Muscle of arm (tissue), 12 donors: ENCODE results near the gene MUC4. TPM values are rescaled to one million over a fixed set of nuclear protein-coding genes. Genes with fewer than 3 reads are reported as not detected.
"Not testable (repeated sequence)": the region's sequence is repeated elsewhere in the genome, so short reads cannot be mapped to it uniquely, and the experiment has no call there.

Experiments used
- DNase-seq: peaks from one replicate; pipeline ENCODE4 v3.0.0-alpha.2; 2013
- polyA plus RNA-seq, 12 donors: library from polyadenylated mRNA; unstranded; fragments of 120-200 nt; gene quantifications; one replicate each; pipeline ENCODE4 v1.2.1, GENCODE V29; 2013; ENCODE audit not compliant: insufficient read length in 12 of 12

The MUC4 gene
- polyA plus RNA-seq, 12 donors = 0.29 to 3.2 (median 0.82) TPM; not detected in 1

- DNase-seq = no peak
Measured at GRCh38 chr3:195839260-195840010, 27.7 kb upstream of the MUC4 start.

DNA sequence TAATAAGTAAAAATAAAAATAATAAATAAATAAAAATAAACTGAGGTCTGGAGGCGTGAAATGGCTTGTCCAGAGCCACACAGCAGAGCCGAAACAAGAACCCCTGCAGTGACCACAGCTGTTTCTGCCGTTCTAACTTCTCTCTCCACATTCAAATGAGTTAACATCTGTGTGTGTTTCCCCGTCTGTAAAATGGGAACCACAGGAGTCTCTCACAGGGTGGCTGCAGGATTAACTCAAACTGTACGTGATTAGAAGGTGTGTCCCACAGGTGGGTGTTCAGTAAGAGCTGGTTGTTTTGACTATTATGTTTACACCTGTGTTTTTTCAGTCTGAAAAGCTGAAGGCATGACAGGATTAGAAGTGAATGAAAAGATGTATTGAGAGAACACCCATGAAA, 27.0 kb upstream of the MUC4 start:
- DNase-seq = no peak

DNA sequence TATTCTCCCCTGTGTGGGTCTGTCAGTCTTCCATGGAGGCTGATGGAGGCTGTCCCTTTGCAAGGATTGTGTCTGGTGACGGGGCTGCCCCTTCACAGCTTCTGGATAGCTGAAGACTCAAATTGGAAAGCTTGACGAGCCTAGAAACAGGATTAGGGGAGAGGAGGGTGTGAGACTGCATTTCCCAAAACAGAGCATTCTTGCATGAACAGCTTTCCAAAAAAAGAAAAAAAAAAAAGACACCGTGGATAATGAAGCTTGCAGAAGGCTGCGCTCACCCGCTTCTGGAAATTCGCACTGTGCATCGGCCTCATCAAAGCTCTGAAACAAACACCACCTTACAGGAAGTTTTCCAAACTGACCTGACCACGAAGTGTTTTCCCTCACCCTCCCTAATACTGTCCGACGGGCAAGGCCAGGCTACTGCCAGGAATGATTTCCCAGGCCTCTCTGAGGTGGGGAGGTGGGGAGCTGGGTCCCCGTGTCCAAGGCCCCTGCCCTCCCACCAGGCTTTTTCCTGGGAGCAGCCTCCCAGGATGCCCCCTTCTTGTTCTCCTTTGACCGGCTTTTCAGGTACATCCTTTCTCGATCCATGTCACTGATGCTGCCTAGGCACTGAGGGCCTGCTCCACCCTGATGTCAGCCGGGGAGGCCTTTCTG, 24.9 kb upstream of the MUC4 start:
- DNase-seq = no peak

DNA sequence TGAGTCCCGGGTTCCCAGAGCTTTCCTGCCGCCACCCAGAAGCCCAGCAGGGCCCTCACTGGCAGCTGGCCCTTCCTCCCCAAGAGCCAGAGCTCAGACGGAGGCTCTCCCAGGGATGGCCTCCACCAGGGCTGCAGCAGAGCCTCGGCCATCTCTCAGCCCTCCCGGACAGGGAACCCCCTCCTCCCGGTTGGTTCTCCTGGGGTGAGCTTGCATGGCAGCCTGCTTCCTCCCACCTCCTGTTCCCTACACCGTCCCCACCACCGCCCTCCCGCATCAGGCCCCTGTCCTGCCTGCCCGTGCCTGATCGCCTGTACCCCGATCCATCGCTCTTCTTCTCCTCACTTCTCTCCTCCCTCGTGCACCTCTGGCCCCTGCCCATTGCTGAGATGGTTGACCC, 24.1 kb upstream of the MUC4 start:
- DNase-seq = no peak

GRCh38 chr3:195834675-195835583, 23.2 kb upstream of the MUC4 start:
- DNase-seq = no peak

DNA sequence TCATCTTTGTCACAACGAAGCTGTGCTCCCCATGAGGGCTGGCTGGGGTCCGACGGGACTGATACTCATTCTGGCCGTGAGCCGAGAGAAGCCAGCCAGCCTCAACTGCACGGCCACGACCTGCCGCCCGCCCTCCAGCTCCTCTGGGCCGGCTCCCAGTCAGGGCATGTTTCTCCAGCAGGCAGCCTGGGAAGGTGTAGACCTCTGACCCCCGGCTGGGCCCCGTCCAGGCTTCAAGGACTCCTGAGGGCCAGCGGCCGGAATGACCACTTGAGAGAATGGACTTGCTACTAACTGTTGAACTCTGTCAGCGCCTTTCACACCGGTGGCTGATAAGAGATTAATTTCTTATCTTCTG, 18.1 kb upstream of the MUC4 start:
- DNase-seq = no peak

- no peak for DNase-seq
Measured at GRCh38 chr3:195828762-195829161, 17.0 kb upstream of the MUC4 start.

DNA sequence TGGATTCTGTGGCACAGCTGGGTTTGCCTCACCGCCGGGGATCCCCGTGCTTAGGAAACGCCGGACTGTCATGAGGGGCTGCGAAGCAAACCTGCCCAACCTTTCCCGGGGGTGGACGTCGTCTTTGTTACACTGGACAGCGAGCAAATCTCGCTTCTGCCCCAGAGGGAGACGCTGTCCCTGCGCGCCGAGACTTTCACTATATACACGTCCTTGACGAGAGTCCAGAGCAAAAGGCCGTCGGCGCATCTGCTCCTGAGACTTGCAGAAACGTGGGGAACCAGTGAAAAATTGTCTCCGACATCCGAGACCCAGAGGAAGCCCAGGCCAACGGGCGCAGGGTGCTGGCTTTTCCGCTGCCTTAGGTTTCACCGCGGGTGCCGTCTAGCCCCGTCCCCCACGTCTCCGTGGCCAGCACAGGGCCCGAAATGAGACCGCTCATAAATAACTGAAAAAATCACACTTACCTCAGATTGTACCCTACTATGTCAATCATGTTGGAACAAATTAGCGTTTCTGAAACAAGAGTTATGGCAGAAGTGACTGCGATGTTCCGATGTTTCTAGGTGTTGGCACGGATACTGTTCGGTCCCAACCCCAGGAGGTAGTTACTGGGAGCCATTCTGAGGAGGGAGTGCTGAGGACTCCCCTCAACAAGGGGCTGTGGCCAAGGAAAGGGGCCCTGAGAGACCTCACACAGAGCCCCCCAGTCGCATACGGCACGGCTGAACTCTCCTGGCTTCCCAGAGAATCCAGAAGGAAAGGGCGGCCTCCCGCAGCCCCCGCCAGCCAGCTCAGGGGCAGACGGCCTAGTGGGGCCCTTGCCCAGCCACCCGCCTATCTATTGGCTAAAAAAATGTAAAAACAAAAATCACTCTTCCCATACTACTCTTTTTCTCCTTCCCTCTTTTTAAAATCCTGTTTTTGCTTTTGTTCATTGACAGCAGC, 14.4 kb upstream of the MUC4 start:
- no peak for DNase-seq

DNA sequence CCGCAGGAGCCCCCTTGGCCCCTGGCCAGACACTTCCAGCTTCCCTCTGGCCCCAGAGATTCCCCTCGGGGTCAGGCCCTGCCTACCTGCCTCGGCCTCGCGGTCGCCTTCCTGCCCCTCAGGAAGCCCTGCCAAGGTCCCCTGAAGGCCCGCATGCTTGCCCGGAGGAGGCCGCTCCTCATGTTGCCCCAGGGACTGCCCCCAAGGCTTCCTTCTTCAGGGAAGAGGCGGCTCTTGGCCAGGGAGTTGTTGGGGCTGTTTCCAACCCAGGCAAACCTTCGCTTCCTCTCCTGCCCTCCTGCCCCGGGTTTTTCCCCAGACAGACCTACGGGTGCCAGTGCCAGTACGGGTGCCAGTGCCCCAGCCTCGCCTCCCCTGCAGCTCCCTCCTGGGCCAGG, 13.5 kb upstream of the MUC4 start:
- no peak for DNase-seq

DNA sequence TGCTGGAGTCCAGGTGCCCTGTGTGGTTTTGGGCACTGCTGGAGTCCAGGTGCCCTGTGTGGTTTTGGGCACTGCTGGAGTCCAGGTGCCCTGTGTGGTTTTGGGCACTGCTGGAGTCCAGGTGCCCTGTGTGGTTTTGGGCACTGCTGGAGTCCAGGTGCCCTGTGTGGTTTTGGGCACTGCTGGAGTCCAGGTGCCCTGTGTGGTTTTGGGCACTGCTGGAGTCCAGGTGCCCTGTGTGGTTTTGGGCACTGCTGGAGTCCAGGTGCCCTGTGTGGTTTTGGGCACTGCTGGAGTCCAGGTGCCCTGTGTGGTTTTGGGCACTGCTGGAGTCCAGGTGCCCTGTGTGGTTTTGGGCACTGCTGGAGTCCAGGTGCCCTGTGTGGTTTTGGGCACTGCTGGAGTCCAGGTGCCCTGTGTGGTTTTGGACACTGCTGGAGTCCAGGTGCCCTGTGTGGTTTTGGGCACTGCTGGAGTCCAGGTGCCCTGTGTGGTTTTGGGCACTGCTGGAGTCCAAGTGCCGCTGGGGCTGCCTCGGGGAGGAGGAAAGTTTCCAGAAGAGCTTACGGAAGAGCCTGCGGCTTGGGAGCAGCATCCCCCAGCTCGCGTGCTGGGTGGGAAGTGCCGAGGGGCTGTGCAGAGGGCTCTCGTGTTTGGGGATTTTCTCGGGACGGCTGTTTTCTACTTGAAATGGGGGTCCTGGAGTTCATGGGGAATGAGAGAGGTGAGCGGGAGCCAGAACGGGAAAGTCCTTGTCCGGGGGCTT, 12.9 kb upstream of the MUC4 start:
- not testable (repeated sequence) for DNase-seq

DNA sequence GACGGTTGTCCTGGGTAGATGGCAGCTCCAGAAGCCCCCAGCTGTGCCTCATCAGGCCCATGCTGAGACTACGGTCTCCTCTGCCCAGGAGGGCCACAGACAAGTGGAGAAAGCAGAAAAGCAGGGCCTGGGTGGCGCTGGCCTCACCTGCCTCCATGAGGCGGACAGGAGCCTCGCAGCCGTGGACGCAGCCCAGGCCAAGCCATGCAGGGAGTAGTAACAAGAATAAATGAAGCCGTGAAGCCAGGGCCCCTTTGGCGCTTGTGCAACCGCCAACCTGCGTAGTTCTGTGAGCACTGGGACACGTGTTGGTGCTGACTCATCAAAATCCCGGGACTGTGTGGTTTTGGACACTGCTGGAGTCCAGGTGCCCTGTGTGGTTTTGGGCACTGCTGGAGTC, 12.3 kb upstream of the MUC4 start:
- DNase-seq = no peak

DNA sequence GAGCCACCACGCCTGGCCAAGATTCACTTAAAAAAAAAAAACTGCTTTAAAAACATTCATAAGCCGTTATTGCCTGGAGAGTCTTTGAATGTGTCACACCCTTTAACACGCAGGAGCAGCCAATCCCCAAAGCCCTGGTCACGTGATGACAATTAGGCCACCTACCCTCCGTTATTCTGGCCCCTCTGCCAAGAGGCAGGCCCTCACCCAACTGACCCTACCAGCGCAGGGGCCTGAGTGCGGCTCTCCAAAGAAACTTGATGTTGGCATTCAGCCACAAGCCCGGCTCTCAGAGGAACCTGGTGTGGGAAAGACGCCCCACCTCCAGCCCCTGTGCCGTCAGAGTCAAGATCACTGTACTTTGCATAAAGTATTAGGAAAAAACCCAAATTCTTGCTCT, 11.6 kb upstream of the MUC4 start:
- no peak for DNase-seq

GRCh38 chr3:195822131-195822696, 10.5 kb upstream of the MUC4 start:
- DNase-seq = no peak

GRCh38 chr3:195821403-195822130, 9.8 kb upstream of the MUC4 start:
- no peak for DNase-seq

- no peak for DNase-seq
Measured at GRCh38 chr3:195820901-195821300, 9.2 kb upstream of the MUC4 start.

DNA sequence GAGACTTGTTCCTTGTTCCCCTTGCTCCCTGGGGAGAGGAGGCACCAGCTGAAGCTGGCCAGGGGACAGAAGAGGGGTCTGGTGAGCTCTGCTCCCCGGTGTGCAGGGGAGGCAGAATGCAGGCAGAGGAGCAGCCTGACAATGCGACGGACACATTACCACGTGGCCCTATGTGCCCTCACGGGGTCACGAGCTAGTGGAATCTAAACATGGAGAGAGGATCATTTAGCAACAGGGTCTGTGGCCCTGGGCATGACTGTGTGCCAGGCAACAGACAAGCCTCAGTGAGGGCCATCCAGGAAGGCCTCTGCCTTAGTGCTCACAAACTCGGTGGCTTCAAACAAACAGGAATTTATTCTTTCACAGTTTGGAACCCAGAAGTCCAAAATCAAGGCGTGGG, 8.5 kb upstream of the MUC4 start:
- no peak for DNase-seq

- DNase-seq = no peak
Measured at GRCh38 chr3:195818301-195818700, 6.6 kb upstream of the MUC4 start.

- DNase-seq = no peak
Measured at GRCh38 chr3:195817578-195818135, 5.9 kb upstream of the MUC4 start.

DNA sequence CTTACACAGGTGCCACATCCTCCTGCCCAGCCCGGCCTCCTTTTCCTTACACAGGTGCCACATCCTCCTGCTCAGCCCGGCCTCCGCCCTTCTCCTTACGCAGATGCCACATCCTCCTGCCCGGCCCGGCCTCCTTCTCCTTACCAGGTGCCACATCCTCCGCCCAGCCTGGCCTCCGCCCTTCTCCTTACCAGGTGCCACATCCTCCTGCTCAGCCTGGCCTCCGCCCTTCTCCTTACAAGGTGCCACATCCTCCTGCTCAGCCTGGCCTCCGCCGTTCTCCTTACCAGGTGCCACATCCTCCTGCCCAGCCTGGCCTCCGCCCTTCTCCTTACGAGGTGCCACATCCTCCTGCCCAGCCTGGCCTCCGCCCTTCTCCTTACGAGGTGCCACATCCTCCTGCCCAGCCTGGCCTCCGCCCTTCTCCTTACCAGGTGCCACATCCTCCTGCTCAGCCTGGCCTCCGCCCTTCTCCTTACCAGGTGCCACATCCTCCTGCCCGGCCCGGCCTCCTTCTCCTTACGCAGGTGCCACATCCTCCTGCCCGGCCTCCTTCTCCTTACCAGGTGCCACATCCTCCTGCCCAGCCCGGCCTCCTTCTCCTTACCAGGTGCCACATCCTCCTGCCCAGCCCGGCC, 4.7 kb upstream of the MUC4 start:
- not testable (repeated sequence) for DNase-seq
